NCI-H146 treated with DMSO at 0.1 percent for 48 hours (cell line): ENCODE results near the gene TNFSF15.

ENCODE experiments used
- DNase-seq: peaks from one replicate; lab custom pipeline; 2025; ENCODE audit not compliant: unreplicated experiment; lab: John Stamatoyannopoulos, UW

TNFSF15 gene

GRCh38 chr9:114789006-114789405 is 16.8 kb downstream of the TNFSF15 start:
- DNase-seq = no peak

- DNase-seq = no peak
These were observed 17.9 kb downstream of the TNFSF15 start for GRCh38 chr9:114787781-114788498.

- no peak for DNase-seq
These were observed 18.6 kb downstream of the TNFSF15 start for GRCh38 chr9:114787214-114787613.

- no peak for DNase-seq
These were observed 19.8 kb downstream of the TNFSF15 start for GRCh38 chr9:114785866-114786650.

GRCh38 chr9:114784721-114785279 is 21.0 kb downstream of the TNFSF15 start:
- no peak for DNase-seq

- DNase-seq = no peak
These were observed 23.3 kb downstream of the TNFSF15 start for GRCh38 chr9:114782586-114782985.

GRCh38 chr9:114779352-114779845 is 26.4 kb downstream of the TNFSF15 start:
- no peak for DNase-seq

- no peak for DNase-seq
These were observed 27.8 kb downstream of the TNFSF15 start for GRCh38 chr9:114777821-114778609.

GRCh38 chr9:114776683-114777399 is 29.0 kb downstream of the TNFSF15 start:
- DNase-seq = no peak

GRCh38 chr9:114775981-114776380 is 29.9 kb downstream of the TNFSF15 start:
- DNase-seq = no peak

- no peak for DNase-seq
These were observed 30.7 kb downstream of the TNFSF15 start for GRCh38 chr9:114775121-114775520.

- DNase-seq = no peak
These were observed 31.3 kb downstream of the TNFSF15 start for GRCh38 chr9:114774524-114774923.

- DNase-seq = no peak
These were observed 34.0 kb downstream of the TNFSF15 start for GRCh38 chr9:114771889-114772288.

GRCh38 chr9:114770991-114771390 is 34.8 kb downstream of the TNFSF15 start:
- DNase-seq = no peak

- DNase-seq = no peak
These were observed 36.2 kb downstream of the TNFSF15 start for GRCh38 chr9:114769624-114770023.

GRCh38 chr9:114763220-114763619 is 42.6 kb downstream of the TNFSF15 start:
- DNase-seq = no peak

- no peak for DNase-seq
These were observed 44.3 kb downstream of the TNFSF15 start for GRCh38 chr9:114761523-114761922.

- no peak for DNase-seq
These were observed 46.1 kb downstream of the TNFSF15 start for GRCh38 chr9:114759512-114760341.

GRCh38 chr9:114757984-114758383 is 47.9 kb downstream of the TNFSF15 start:
- DNase-seq = no peak

GRCh38 chr9:114757395-114757794 is 48.4 kb downstream of the TNFSF15 start:
- DNase-seq = no peak
